GM18868 (cell line): ENCODE results near the gene MLXIPL.
"Not testable (repeated sequence)": the region's sequence is repeated elsewhere in the genome, so short reads cannot be mapped to it uniquely, and the experiment has no call there.

Experiments used
- ATAC-seq: cut with Tn5 transposase; IDR thresholded peaks from one replicate; pipeline ENCODE4 v1.9.1; 2021; ENCODE audit warnings: mild to moderate bottlenecking, moderate library complexity; ENCODE audit not compliant: unreplicated experiment

Gene MLXIPL

GRCh38 chr7:73614937-73615336 is 9.4 kb downstream of the MLXIPL start:
- not testable (repeated sequence) for ATAC-seq

- no peak for ATAC-seq
Measured at GRCh38 chr7:73613954-73614735, 10.2 kb downstream of the MLXIPL start.

GRCh38 chr7:73612598-73613269 is 11.6 kb downstream of the MLXIPL start:
- ATAC-seq: no peak

GRCh38 chr7:73611017-73611555 is 13.2 kb downstream of the MLXIPL start:
- ATAC-seq: no peak

GRCh38 chr7:73610105-73610504 is 14.2 kb downstream of the MLXIPL start:
- no peak for ATAC-seq

- not testable (repeated sequence) for ATAC-seq
Measured at GRCh38 chr7:73607692-73607983, 16.7 kb downstream of the MLXIPL start.

GRCh38 chr7:73606801-73607691 is 17.3 kb downstream of the MLXIPL start:
- ATAC-seq: no peak

GRCh38 chr7:73605601-73606220 is 18.6 kb downstream of the MLXIPL start:
- no peak for ATAC-seq

GRCh38 chr7:73602721-73603651 is 21.3 kb downstream of the MLXIPL start:
- no peak for ATAC-seq

- no peak for ATAC-seq
Measured at GRCh38 chr7:73599916-73600315, 24.4 kb downstream of the MLXIPL start.

- ATAC-seq: no peak
Measured at GRCh38 chr7:73599151-73599882, 25.0 kb downstream of the MLXIPL start.

GRCh38 chr7:73597978-73598782 is 26.1 kb downstream of the MLXIPL start:
- no peak for ATAC-seq

- no peak for ATAC-seq
Measured at GRCh38 chr7:73596191-73597065, 27.9 kb downstream of the MLXIPL start.

- ATAC-seq: no peak
Measured at GRCh38 chr7:73595358-73595757, 29.0 kb downstream of the MLXIPL start.

- ATAC-seq: no peak
Measured at GRCh38 chr7:73593207-73594045, 30.9 kb downstream of the MLXIPL start.

- no peak for ATAC-seq
Measured at GRCh38 chr7:73586911-73587310, 37.4 kb downstream of the MLXIPL start.
